Measurements from ENCODE around the gene LRP1B. TPM values are rescaled to one million over a fixed set of nuclear protein-coding genes. Genes with fewer than 3 reads are reported as not detected.

Gene LRP1B
- total RNA-seq, 2 donors from 2014 or later, result 0.52 to 3.0 TPM

DNA sequence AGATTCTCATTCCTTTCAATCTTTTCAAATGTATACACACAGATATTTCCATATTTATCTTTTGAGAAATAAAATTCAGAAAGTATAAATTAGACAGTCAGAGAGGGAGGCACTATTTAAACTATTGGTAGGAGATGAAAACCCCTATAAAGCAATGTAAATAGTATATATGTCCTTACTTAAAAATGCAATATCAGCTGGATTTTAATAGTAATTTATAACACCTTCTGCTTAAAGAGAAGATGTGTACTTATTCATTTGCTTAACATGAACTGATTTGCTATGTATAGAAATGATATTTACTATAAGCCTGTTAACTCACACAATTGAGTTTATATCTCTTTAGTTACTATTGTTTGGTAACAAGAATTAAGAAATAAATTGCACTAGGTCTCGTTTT is 163.3 kb downstream of the LRP1B start:
- Histone ChIP-seq H3K27ac (no peak overlapping the region), H3K9me3 (no peaks in the 10 kb centered on the region), H3K36me3 (replicated peaks in 1 of 2; ENCODE audit: insufficient read depth in 1 of 2, low read depth in 2 of 2) (no peaks in the 10 kb centered on the region), H3K27me3 (no peaks in the 10 kb centered on the region), H3K4me3 (no peak overlapping the region), H3K4me1 (no peaks in the 10 kb centered on the region)
- 11 to 13% methylated on average over 1 of the region's 1 CpG for WGBS, 2 donors
- intact Hi-C loops (cut with DNase I), result no loop called here
- DNase-seq (no peak), ATAC-seq (no peak)
- TF ChIP-seq, protein P1, sequence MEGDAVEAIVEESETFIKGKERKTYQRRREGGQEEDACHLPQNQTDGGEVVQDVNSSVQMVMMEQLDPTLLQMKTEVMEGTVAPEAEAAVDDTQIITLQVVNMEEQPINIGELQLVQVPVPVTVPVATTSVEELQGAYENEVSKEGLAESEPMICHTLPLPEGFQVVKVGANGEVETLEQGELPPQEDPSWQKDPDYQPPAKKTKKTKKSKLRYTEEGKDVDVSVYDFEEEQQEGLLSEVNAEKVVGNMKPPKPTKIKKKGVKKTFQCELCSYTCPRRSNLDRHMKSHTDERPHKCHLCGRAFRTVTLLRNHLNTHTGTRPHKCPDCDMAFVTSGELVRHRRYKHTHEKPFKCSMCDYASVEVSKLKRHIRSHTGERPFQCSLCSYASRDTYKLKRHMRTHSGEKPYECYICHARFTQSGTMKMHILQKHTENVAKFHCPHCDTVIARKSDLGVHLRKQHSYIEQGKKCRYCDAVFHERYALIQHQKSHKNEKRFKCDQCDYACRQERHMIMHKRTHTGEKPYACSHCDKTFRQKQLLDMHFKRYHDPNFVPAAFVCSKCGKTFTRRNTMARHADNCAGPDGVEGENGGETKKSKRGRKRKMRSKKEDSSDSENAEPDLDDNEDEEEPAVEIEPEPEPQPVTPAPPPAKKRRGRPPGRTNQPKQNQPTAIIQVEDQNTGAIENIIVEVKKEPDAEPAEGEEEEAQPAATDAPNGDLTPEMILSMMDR (IDR thresholded peaks at IDR 0.05), result no peak
- TF ChIP-seq POLR2A (IDR thresholded peaks at IDR 0.05), result no peak

DNA sequence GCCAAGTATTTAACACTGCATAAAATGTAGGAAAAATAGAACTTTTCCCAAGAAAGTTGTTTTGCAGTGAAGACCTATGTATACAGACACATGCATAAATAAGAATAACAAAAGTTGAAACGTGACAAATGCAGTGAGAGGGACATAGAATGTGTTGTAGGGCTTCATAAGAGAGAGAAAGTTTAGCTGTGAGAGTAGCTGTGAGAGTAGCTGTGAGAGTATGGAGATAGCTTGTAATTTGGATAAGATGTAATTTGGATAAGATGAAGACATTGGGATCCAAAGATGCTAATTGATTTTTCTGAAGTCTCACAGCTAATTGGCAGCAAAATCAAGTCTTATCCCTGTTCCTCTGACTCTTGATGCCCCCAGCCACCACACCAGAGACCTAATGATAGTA is 170.9 kb downstream of the LRP1B start:
- ATAC-seq (no peak), DNase-seq (no peak)
- H3K4me1 ChIP-seq, result no peaks in the 10 kb centered on the region
- 2 to 20% methylated on average over 1 of the region's 1 CpG for WGBS, 2 donors
- no peak overlapping the region for H3K4me3 ChIP-seq
- H3K9me3 ChIP-seq, result no peaks in the 10 kb centered on the region
- no peaks in the 10 kb centered on the region for H3K36me3 ChIP-seq (replicated peaks in 1 of 2; ENCODE audit: insufficient read depth in 1 of 2, low read depth in 2 of 2)
- TF ChIP-seq, protein P1 (IDR thresholded peaks at IDR 0.05), result no peak
- TF ChIP-seq POLR2A (IDR thresholded peaks at IDR 0.05), result no peak
- H3K27ac ChIP-seq, result no peak overlapping the region
- H3K27me3 ChIP-seq, result no peaks in the 10 kb centered on the region
- intact Hi-C loops (cut with DNase I), result no loop called here

DNA sequence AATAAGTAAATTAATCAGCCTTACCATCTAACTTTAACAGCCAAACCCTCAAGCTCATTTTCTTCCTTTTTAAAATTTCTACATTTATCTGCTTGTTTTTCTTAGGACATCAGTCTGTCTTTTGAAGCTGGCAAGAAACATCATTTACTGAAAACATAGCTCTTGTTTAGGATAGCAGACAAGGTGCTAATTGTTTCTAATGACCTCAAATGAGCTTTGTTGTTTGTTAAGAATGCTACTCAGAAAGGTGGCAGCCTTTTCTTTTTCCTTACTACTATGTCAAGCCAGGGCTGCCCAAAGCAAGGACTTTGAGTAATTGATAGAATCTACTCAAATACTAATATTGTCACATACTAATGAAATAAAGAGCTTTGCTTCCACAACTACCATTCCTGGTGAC is 171.8 kb downstream of the LRP1B start:
- ATAC-seq (no peak), DNase-seq (no peak)
- no peaks in the 10 kb centered on the region for H3K4me1 ChIP-seq
- no peaks in the 10 kb centered on the region for H3K9me3 ChIP-seq
- no peaks in the 10 kb centered on the region for H3K36me3 ChIP-seq (replicated peaks in 1 of 2; ENCODE audit: insufficient read depth in 1 of 2, low read depth in 2 of 2)
- H3K4me3 ChIP-seq, result no peak overlapping the region
- intact Hi-C loops (cut with DNase I), result no loop called here
- no peak overlapping the region for H3K27ac ChIP-seq
- H3K27me3 ChIP-seq, result no peaks in the 10 kb centered on the region
- TF ChIP-seq, protein P1 (IDR thresholded peaks at IDR 0.05), result no peak
- TF ChIP-seq POLR2A (IDR thresholded peaks at IDR 0.05), result no peak

DNA sequence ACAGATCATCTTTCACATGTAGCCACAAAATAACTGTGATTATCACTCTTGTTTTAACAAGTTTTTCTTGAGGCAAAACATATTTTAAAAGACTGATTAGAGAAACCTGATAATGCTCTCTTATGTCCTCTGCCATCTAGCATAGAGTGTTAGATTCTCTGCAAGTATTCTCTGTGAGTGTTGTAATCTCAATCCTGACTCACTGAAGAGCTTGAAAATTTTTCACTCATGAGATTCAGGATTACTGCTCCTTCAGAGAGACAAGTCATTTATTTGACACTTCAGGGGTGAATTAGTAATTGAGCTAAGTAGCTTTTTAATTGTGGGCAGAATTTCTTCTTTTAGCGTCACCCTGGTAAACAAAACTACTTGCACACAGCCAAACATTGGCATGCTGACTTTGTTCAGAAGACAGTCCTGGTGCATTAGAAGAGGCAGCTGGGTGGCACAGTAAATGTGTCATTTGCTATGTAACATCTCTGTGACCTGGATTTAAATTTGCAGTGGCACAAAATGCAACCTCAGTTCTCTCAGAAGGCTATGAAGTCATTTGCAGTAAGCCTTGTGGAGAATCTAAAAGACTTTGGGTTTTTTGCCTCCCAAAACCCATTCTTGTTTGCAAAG is 172.9 kb downstream of the LRP1B start:
- no peaks in the 10 kb centered on the region for H3K36me3 ChIP-seq (replicated peaks in 1 of 2; ENCODE audit: insufficient read depth in 1 of 2, low read depth in 2 of 2)
- no peak for DNase-seq
- TF ChIP-seq, protein P1 (IDR thresholded peaks at IDR 0.05), result no peak
- no peak for TF ChIP-seq POLR2A (IDR thresholded peaks at IDR 0.05)
- no peaks in the 10 kb centered on the region for H3K9me3 ChIP-seq
- no peaks in the 10 kb centered on the region for H3K27me3 ChIP-seq
- ATAC-seq, result no peak
- no peaks in the 10 kb centered on the region for H3K4me1 ChIP-seq
- H3K4me3 ChIP-seq, result no peak overlapping the region
- WGBS, 2 donors, result 20 to 32% methylated on average over 1 of the region's 1 CpG
- intact Hi-C loops (cut with DNase I), result no loop called here
- H3K27ac ChIP-seq, result no peak overlapping the region

DNA sequence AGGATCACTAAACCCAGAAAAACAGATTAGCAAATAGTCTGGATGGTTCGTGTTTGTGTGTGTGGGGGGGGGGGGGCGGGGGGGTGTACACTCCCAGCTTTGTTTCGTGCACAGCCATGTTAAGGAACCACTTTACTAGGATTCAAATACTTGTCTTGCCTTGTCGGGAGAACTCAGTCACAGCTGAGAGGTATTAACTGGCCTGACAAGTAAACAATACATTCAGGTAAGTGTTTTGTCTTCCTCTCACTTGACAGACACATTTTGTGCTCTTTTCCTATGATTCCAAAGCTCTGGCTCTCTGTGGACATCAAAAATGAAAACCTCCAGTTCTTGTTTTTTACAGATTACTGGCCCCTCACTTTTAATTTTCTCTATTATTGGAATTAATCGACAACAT is 173.5 kb downstream of the LRP1B start:
- Histone ChIP-seq H3K4me1 (no peaks in the 10 kb centered on the region), H3K36me3 (replicated peaks in 1 of 2; ENCODE audit: insufficient read depth in 1 of 2, low read depth in 2 of 2) (no peaks in the 10 kb centered on the region), H3K27me3 (no peaks in the 10 kb centered on the region), H3K9me3 (no peaks in the 10 kb centered on the region), H3K4me3 (no peak overlapping the region), H3K27ac (no peak overlapping the region)
- intact Hi-C loops (cut with DNase I), result no loop called here
- WGBS, 2 donors, result 17 to 22% methylated on average over 4 to 5 of the region's 5 CpGs
- DNase-seq (no peak), ATAC-seq (no peak)
- TF ChIP-seq, protein P1 (IDR thresholded peaks at IDR 0.05), result no peak
- no peak for TF ChIP-seq POLR2A (IDR thresholded peaks at IDR 0.05)
